IPS-NIHi7 (cell line): Measurements from ENCODE around the gene LECT2.

Source experiments
- DNase-seq: peaks from one replicate; pipeline ENCODE4 v3.0.0; 2012; ENCODE audit warnings: mixed read lengths; ENCODE audit errors: extremely low spot score

Gene LECT2

GRCh38 chr5:135978993-135979392 lies 24.2 kb upstream of the LECT2 start:
- no peak for DNase-seq

DNA sequence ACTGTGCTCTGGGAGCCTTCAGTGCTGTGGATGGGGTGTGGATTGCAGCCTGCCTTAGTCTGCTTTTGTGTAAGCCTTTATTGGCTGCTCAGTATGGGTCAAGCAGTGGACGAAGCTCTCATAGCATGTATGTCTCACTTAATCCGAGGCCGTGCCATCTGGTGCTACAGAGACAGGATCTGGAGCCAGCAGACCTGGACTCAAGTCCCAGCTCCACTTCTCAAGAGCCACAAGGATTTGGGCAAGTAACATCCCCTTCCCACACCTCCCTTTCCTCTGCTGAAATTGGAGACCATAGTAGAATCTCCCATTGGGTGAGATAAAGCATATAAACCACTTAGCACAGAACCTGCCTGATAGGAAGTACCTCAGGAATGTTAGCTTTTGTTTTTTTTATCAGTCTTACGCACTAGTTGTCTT lies 23.4 kb upstream of the LECT2 start:
- no peak for DNase-seq

DNA sequence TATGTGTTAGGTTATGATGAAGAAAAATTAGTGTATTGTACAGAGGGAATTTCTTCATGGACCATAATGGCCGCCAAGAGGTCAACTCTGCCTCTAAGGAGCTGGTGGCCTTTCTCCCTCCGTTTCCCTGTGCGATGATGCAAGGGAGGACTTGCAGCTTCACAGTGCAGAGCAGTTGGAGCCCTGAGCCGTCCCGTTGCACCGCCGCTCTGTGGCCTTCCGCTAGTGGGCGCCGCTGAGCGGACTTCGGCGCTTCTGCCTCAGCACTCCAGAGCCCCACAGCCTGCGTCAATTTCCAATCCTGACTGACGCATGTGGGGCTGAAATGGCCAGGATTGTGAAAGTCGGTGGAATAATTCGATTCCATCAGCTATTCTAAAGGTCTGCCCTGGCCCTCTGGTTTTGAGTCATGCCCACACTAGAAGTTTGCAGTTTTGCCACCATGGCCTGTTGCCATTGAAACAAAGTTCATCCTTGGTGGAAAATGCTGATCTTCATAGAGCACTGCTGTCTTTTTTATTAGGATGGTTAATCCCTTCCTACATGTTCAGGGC lies 22.7 kb upstream of the LECT2 start:
- DNase-seq, result peak; percentile 91

GRCh38 chr5:135976216-135976615 lies 21.4 kb upstream of the LECT2 start:
- DNase-seq, result no peak

DNA sequence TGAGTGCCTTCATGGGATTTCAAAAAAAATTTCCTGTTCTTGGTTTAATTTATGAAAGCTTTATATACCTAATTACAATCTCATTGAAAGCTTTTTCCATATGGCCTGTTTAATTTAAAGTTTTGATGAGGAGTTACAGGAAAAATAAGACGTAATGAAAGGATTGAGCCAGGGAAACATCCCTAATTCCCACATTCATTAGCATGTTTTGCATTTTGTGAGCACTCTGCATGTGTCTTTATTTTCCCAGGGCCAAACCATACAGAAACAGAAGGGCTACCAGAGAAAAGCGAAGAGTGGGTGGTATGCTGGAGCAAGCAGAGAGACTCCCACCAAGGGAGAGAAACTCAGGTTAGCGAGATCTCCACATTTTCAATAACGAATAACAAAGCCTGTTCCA lies 20.3 kb upstream of the LECT2 start:
- DNase-seq, result no peak

- no peak for DNase-seq
Observed at GRCh38 chr5:135974021-135974600, 19.3 kb upstream of the LECT2 start.

- no peak for DNase-seq
Observed at GRCh38 chr5:135973323-135974020, 18.7 kb upstream of the LECT2 start.

GRCh38 chr5:135971701-135972100 lies 16.9 kb upstream of the LECT2 start:
- no peak for DNase-seq

- no peak for DNase-seq
Observed at GRCh38 chr5:135966790-135967189, 12.0 kb upstream of the LECT2 start.

DNA sequence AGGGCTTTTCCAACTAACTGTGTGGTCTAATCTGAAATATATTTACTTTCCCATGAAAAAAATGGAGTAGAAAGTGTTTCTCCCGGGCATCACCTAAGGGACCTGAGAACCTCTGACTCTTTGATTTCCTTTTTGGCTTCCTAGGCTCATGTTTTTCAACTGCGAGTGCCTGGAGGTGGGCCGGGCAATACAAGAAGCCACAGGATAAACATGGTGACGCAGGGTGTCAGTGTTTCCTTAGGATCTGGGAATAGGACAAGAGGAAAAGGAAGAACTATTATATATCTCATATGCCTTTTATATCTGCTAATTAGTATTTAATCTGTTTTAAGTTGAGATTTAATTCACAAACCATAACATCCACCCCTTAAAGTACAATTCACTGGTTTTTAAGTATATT lies 11.4 kb upstream of the LECT2 start:
- no peak for DNase-seq

DNA sequence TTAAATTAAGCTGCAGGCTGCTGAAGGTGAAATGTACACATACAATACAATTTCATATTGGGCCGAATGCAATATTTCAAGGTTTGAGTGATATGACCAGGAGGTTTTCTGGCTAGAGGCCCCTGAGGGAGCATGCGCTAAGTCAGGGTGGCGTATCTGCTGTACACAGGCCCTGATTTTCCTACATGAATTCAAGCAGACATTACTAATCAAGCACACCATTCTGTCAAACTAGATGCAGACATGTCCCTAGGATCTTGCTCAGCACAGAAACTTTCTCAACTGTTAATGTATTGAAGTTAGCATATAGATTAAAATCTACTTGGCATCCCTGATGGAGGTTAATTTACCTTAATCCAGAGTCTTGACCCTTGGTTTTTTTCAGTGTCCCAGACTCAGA lies 10.7 kb upstream of the LECT2 start:
- DNase-seq, result no peak

DNA sequence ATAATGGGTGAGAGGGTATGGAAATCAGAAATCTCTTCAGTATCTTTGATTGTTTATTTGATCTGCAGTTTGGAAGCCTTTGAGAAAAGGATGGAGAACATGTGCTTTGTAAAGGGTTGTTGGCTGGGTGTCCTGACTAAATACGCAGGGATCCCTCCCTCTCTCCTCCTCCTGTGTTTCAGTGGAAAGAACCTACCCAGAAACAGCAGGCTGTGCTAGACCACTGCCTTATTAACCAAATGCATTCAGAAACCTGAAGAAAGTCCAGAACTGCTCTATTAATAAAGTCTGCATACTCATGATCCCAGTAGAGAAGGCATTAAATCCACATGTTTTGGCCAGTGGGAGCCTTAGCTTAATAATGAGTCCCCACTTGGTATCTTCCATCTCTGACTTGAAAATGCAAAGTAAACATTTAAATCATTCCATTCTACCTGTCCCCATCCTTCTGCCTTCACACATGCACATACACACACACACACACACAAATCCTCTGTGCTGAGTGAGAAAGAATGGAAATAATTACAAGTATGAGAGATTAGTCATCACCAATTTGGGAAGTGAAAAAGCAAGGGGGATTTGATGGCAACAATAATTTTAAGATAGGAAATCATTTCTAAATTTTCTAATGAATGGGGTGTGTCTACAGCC lies 10.0 kb upstream of the LECT2 start:
- DNase-seq, result no peak

GRCh38 chr5:135955525-135955924 lies 742 bp upstream of the LECT2 start:
- DNase-seq, result no peak

- DNase-seq, result no peak
Observed at GRCh38 chr5:135953850-135954249, 933 bp downstream of the LECT2 start.

- no peak for DNase-seq
Observed at GRCh38 chr5:135952683-135953082, 2.1 kb downstream of the LECT2 start.

DNA sequence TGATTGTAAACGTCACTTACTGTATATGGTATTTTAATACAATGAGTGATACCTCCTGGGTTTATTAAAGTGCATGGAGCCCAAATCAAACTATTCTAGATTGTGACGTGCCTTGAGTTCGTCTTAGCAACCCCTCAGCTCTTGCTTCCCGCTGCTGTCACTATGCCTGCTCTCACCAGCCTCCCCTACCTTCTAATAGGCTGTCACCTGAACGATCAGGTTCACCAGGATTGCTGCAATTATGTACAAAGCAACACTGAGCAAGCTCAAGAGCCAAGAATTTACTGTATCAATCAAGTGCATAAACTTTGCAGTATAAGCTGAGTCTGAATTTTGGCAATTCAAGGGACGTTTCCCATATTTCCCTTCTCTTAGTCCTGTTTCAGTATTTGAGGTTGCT lies 3.0 kb downstream of the LECT2 start:
- no peak for DNase-seq

DNA sequence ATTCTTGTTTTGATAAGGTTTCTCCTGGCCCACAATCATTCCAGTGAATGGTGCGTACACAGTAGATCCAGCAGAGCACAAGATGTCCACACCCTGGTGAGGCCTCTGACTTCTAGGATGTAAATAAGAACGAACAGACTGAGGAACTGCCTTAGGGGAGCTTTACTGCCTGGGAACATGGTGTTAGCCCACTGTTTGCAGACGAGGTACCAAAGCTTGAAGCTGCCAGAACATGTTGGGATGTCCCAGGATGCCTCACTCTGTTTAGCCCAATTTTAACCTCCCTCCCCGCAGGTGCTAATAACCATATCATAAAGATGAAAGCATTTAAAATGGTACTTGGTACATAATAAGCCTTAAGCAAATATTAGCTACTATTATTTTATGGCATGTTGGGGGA lies 3.5 kb downstream of the LECT2 start:
- DNase-seq, result no peak

GRCh38 chr5:135950611-135951010 lies 4.2 kb downstream of the LECT2 start:
- no peak for DNase-seq

DNA sequence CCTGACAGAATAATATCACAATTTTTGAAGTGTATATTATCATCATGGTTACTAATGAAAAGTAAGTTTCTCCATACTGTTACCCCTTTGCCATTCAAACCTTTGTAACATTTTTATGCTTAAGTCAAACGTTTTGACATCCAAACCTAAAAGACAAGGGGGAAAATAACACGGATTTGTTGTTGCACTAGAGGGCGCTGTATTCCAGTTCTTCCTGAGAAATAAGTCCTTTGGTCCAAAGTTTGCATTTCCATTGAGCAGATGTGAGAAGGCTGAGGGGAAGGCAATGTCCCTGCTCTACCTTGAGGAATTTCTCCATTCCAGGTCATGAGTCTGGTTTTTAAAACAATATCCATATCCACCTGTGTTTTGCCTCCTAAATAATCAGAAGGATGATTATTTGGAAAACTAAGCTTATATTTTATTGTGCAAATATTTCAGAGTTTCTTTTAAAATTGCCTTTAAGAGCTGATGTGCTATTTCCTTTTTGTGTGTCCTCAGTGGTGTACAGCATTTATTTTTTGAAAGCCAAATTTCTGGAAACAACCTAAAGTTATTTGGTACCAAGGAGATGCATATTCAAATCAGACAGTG lies 9.7 kb downstream of the LECT2 start:
- peak; percentile 55 for DNase-seq

DNA sequence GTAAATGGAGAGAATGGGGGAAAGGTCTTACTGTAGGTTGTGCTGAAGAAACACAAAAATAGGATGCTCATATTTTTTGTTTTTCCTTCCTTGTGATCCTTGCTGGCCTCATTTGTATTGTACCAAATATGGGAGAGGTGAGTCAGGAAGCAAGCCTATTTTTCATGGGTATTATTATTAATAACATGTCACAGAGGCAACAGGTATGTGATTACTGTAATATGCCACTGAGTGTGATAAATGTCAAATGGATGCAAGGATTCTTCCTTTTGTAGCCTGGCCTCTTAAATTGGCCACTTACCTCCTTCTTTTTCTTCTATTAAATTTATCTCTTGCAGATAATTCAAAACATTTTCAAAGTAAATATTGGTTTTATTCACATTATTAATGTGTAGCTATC lies 10.2 kb downstream of the LECT2 start:
- DNase-seq, result no peak

DNA sequence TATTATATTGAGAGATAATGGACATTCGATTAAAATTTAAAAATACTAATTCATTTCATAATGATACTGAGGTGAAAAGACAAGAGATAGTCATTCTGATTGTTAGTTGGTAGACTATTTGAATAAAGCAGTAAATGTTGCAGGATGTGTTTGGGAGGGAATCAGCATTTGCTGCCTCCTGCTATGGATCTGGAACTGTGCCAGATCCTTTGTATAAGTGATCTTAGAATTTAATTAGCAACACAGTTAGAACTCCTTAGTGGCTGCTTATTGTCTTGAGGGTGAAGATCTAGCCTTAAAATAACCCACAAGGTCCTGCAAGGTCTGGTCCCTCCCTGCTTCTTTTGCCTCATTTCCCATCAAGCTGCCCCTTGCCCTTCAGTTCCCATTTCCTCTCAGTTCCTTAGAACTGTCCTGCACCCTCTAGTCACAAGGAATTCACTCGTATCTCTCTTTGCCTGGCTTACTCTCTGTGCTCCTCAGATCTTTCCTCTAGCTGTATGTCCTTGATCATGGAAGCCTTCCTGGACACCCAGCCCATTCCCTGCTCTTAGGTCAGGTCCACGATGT lies 12.5 kb downstream of the LECT2 start:
- DNase-seq, result no peak

DNA sequence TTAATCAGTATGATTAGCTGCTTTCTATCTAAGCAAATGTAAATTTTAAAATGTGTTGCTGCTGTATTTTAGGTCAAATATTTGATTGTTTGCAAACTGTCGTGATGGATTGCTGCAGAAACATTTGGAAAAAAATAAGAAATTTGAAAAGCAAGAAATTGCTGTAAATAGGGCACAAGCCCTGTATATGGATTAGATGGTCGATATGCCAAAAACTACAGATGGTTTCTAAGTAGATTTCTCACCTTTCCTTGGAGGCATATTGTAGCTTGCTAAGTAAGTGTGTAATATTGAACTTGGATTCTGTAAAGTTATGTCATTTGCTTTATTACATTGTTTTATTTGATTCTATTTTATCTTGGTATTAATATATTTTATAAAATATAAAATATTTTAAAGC lies 13.1 kb downstream of the LECT2 start:
- no peak for DNase-seq
